Glutamatergic neuron (in vitro differentiated cells): ENCODE data around the gene TUBGCP4. TPM values are rescaled to one million over a fixed set of nuclear protein-coding genes. Genes with fewer than 3 reads are reported as not detected.

ENCODE experiments used
- DNase-seq: peaks from one replicate; pipeline ENCODE4 v3.0.0; 2022
- H3K27ac Mint-ChIP-seq: one replicate; pipeline ENCODE4 v1.8.0; 2020; ENCODE audit warnings: mild to moderate bottlenecking, mixed read lengths, inconsistent platforms; ENCODE audit not compliant: unreplicated experiment
- H3K27me3 Mint-ChIP-seq: one replicate; pipeline ENCODE4 v1.8.0; 2020; ENCODE audit warnings: mild to moderate bottlenecking, moderate library complexity, mixed read lengths, inconsistent platforms; ENCODE audit not compliant: unreplicated experiment
- H3K36me3 Mint-ChIP-seq: one replicate; pipeline ENCODE4 v1.8.0; 2020; ENCODE audit warnings: mild to moderate bottlenecking, mixed read lengths, inconsistent platforms; ENCODE audit not compliant: unreplicated experiment
- H3K4me1 Mint-ChIP-seq: one replicate; pipeline ENCODE4 v1.8.0; 2020; ENCODE audit warnings: mild to moderate bottlenecking, low read depth, mixed read lengths, inconsistent platforms; ENCODE audit not compliant: unreplicated experiment
- H3K4me3 Mint-ChIP-seq: one replicate; pipeline ENCODE4 v1.8.0; 2020; ENCODE audit warnings: mild to moderate bottlenecking, mixed read lengths, inconsistent platforms; ENCODE audit not compliant: unreplicated experiment
- H3K9me3 Mint-ChIP-seq: one replicate; pipeline ENCODE4 v1.8.0; 2020; ENCODE audit warnings: mild to moderate bottlenecking, moderate library complexity, mixed read lengths, inconsistent platforms; ENCODE audit not compliant: unreplicated experiment
- CTCF ChIP-seq: fragments of 200-600 bp; sonication (generic); IDR thresholded peaks from one replicate; pipeline ENCODE4 v1.5.0; 2021; ENCODE audit not compliant: partially characterized antibody, unreplicated experiment
- long read RNA-seq: library from polyadenylated mRNA; unstranded; transcript quantifications from one replicate; pipeline ENCODE4 v2.0.0, GENCODE V29; 2020; ENCODE audit not compliant: unreplicated experiment
- total RNA-seq: library from RNA; stranded (reverse); fragmentation: NEBNext Ultra II Directional; extraction: Animal tissue kit (Norgen Biotek cat#: 25700); gene quantifications from one replicate; pipeline ENCODE4 v1.2.1, GENCODE V29; 2021; ENCODE audit not compliant: unreplicated experiment

Gene TUBGCP4
- 29.9 TPM for total RNA-seq
- long read RNA-seq, full-length matches to known transcripts, result 6 of 16 reads
- long read RNA-seq, partial matches to known transcripts, result 1 of 16 reads
- long read RNA-seq, other reads (novel, unspliced or antisense), result 9 of 16 reads

GRCh38 chr15:43370975-43371974 lies at the start of gene TUBGCP4, which contains the start of gene ZSCAN29:
TUBGCP4 (plus strand) TSS chr15:43371101; CDS start chr15:43371355, 254 bp downstream.
ZSCAN29 (minus strand) TSS chr15:43371043; CDS start chr15:43369913, 1,130 bp downstream.
- Mint-ChIP-seq H3K36me3 (peaks cover 18% of the 10 kb centered on the region), H3K4me1 (peaks cover 31% of the 10 kb centered on the region), H3K27ac (peak within 1 kb of the TSS; percentile 93), H3K9me3 (peaks cover 10% of the 10 kb centered on the region), H3K27me3 (peaks cover 6% of the 10 kb centered on the region), H3K4me3 (peak within 1 kb of the TSS; percentile 91)
- TF ChIP-seq CTCF, result no peak
- peak; percentile 95 for DNase-seq

GRCh38 chr15:43325039-43325684 lies 45.7 kb upstream of the TUBGCP4 start:
- Mint-ChIP-seq H3K9me3 (no peaks in the 10 kb centered on the region), H3K27ac (no peak overlapping the region), H3K27me3 (peaks cover 3% of the 10 kb centered on the region), H3K4me3 (no peak overlapping the region), H3K36me3 (no peaks in the 10 kb centered on the region), H3K4me1 (peaks cover 6% of the 10 kb centered on the region)
- no peak for DNase-seq
- TF ChIP-seq CTCF, result no peak

GRCh38 chr15:43329217-43329959 lies 41.5 kb upstream of the TUBGCP4 start:
- peak overlapping the region; percentile 80 for H3K27ac Mint-ChIP-seq
- H3K36me3 Mint-ChIP-seq, result no peaks in the 10 kb centered on the region
- TF ChIP-seq CTCF, result no peak
- no peak for DNase-seq
- H3K27me3 Mint-ChIP-seq, result peaks cover 2% of the 10 kb centered on the region
- H3K9me3 Mint-ChIP-seq, result peaks cover 2% of the 10 kb centered on the region
- H3K4me3 Mint-ChIP-seq, result peak overlapping the region; percentile 94
- H3K4me1 Mint-ChIP-seq, result peaks cover 14% of the 10 kb centered on the region

GRCh38 chr15:43329960-43330779 lies 40.7 kb upstream of the TUBGCP4 start, which contains the start of gene LCMT2:
LCMT2 (minus strand) TSS chr15:43330573; CDS start chr15:43330489, 84 bp downstream.
- Mint-ChIP-seq H3K4me3 (peak within 1 kb of the TSS; percentile 94), H3K27me3 (peaks cover 2% of the 10 kb centered on the region), H3K9me3 (peaks cover 2% of the 10 kb centered on the region), H3K4me1 (peaks cover 14% of the 10 kb centered on the region), H3K27ac (peak within 1 kb of the TSS; percentile 88), H3K36me3 (no peaks in the 10 kb centered on the region)
- TF ChIP-seq CTCF, result no peak
- DNase-seq, result peak; percentile 85
